HEK293 (cell line): ENCODE results near the gene EPN1.

ENCODE experiments used
- CTCF ChIA-PET: fragments of 350-600 bp; formaldehyde crosslinking; extraction: SDS; loops from one replicate; lab custom pipeline; 2021; ENCODE audit warnings: antibody characterized with exemption; lab: Yijun Ruan, JAX
- POLR2A ChIA-PET: fragments of 300-600 bp; formaldehyde crosslinking; extraction: SDS; loops from one replicate; lab custom pipeline; 2020; ENCODE audit warnings: antibody characterized with exemption, inconsistent platforms; lab: Yijun Ruan, JAX
- H3K27ac ChIP-seq: fragments of 200-500 bp; sonication (Bioruptor generic); 2 replicates; pipeline ENCODE4 v1.5.1; 2014; ENCODE audit warnings: low read depth, low read length, control low read depth, inconsistent platforms; ENCODE audit errors: extremely low read depth
- H3K36me3 ChIP-seq, 2 experiments: fragments of 200-500 bp in 1 of 2; sonication (Bioruptor generic) in 1 of 2; 1 replicate in 1 of 2; 2 replicates in 1 of 2; pipeline ENCODE4 v1.5.1; 2014 to 2017; ENCODE audit warnings: inconsistent platforms in 2 of 2, low read length in 2 of 2; ENCODE audit not compliant: control insufficient read depth in 2 of 2, insufficient read depth in 1 of 2
- H3K4me1 ChIP-seq: fragments of 200-500 bp; sonication (Bioruptor generic); 2 replicates; pipeline ENCODE4 v1.5.1; 2014; ENCODE audit warnings: mild to moderate bottlenecking, low read length, inconsistent platforms; ENCODE audit not compliant: control insufficient read depth, insufficient read depth
- H3K4me3 ChIP-seq: 2 replicates; pipeline ENCODE4 v1.5.1; 2011; ENCODE audit warnings: low read depth, mild to moderate bottlenecking, control low read depth, low read length, moderate library complexity
- H3K9me3 ChIP-seq: fragments of 200-500 bp; sonication (Bioruptor generic); 2 replicates; pipeline ENCODE4 v1.5.1; 2014; ENCODE audit warnings: low read depth, low read length, inconsistent platforms; ENCODE audit not compliant: control insufficient read depth, insufficient read depth
- BCL11A ChIP-seq: fragments of 450-650 bp; formaldehyde crosslinking; IDR thresholded peaks from 2 replicates; pipeline ENCODE4 v1.5.1; 2016; ENCODE audit warnings: low read depth, missing biosample characterization, missing genetic modification characterization
- HIC1 ChIP-seq: fragments of 450-650 bp; formaldehyde crosslinking; IDR thresholded peaks from 2 replicates; pipeline ENCODE4 v1.5.1; 2016; ENCODE audit warnings: missing biosample characterization, missing genetic modification characterization
- HOXA7 ChIP-seq: sonication (generic); formaldehyde crosslinking; IDR thresholded peaks from 2 replicates; pipeline ENCODE4 v1.8.1; 2022; ENCODE audit warnings: missing genetic modification reagents, borderline replicate concordance
- IKZF3 ChIP-seq: fragments of 450-650 bp; IDR thresholded peaks from 2 replicates; pipeline ENCODE4 v1.5.0; 2018; ENCODE audit warnings: missing biosample characterization, mild to moderate bottlenecking, missing genetic modification characterization, moderate library complexity
- MEIS1 ChIP-seq: sonication (generic); formaldehyde crosslinking; IDR thresholded peaks from 2 replicates; pipeline ENCODE4 v1.8.1; 2022; ENCODE audit warnings: missing genetic modification reagents, mild to moderate bottlenecking, borderline replicate concordance
- OSR2 ChIP-seq: fragments of 450-650 bp; formaldehyde crosslinking; IDR thresholded peaks from 2 replicates; pipeline ENCODE4 v1.5.1; 2016; ENCODE audit warnings: missing biosample characterization, missing genetic modification characterization
- SALL2 ChIP-seq: fragments of 450-650 bp; formaldehyde crosslinking; IDR thresholded peaks from 2 replicates; pipeline ENCODE4 v1.5.0; 2017; ENCODE audit warnings: missing biosample characterization, mild to moderate bottlenecking, missing genetic modification characterization, borderline replicate concordance
- ZBTB17 ChIP-seq: fragments of 450-650 bp; formaldehyde crosslinking; IDR thresholded peaks from 2 replicates; pipeline ENCODE4 v1.5.1; 2016; ENCODE audit warnings: missing biosample characterization, missing genetic modification characterization
- ZEB2 ChIP-seq: fragments of 450-650 bp; formaldehyde crosslinking; IDR thresholded peaks from 2 replicates; pipeline ENCODE4 v1.5.1; 2016; ENCODE audit warnings: missing biosample characterization, missing genetic modification characterization
- ZFP37 ChIP-seq: fragments of 450-650 bp; formaldehyde crosslinking; IDR thresholded peaks from 2 replicates; pipeline ENCODE4 v1.5.1; 2016; ENCODE audit warnings: missing biosample characterization, missing genetic modification characterization
- ZNF10 ChIP-seq: fragments of 450-650 bp; formaldehyde crosslinking; IDR thresholded peaks from 2 replicates; pipeline ENCODE4 v1.5.1; 2017; ENCODE audit warnings: missing biosample characterization, missing genetic modification characterization
- ZNF114 ChIP-seq: fragments of 450-650 bp; formaldehyde crosslinking; IDR thresholded peaks from 2 replicates; pipeline ENCODE4 v1.5.0; 2017; ENCODE audit warnings: missing biosample characterization, missing genetic modification characterization
- ZNF169 ChIP-seq: fragments of 450-650 bp; formaldehyde crosslinking; IDR thresholded peaks from 2 replicates; pipeline ENCODE4 v1.5.1; 2016; ENCODE audit warnings: missing biosample characterization, missing genetic modification characterization
- ZNF292 ChIP-seq: fragments of 450-650 bp; formaldehyde crosslinking; IDR thresholded peaks from 2 replicates; pipeline ENCODE4 v1.5.1; 2016; ENCODE audit warnings: low read depth, missing biosample characterization, missing genetic modification characterization, borderline replicate concordance
- ZNF335 ChIP-seq: fragments of 450-650 bp; formaldehyde crosslinking; conservative IDR thresholded peaks from 2 replicates; pipeline ENCODE4 v1.5.1; 2016; ENCODE audit warnings: missing biosample characterization, missing genetic modification characterization
- ZNF366 ChIP-seq: fragments of 450-650 bp; formaldehyde crosslinking; conservative IDR thresholded peaks from 2 replicates; pipeline ENCODE4 v1.5.1; 2016; ENCODE audit warnings: missing biosample characterization, missing genetic modification characterization
- ZNF404 ChIP-seq: fragments of 450-650 bp; formaldehyde crosslinking; IDR thresholded peaks from 2 replicates; pipeline ENCODE4 v1.5.1; 2017; ENCODE audit warnings: missing biosample characterization, missing genetic modification characterization
- ZNF529 ChIP-seq: fragments of 450-650 bp; formaldehyde crosslinking; IDR thresholded peaks from 2 replicates; pipeline ENCODE4 v1.5.1; 2017; ENCODE audit warnings: missing genetic modification characterization, missing biosample characterization; ENCODE audit not compliant: insufficient replicate concordance
- ZNF596 ChIP-seq: fragments of 450-650 bp; IDR thresholded peaks from 2 replicates; pipeline ENCODE4 v1.5.0; 2018; ENCODE audit warnings: missing biosample characterization, mild to moderate bottlenecking, missing genetic modification characterization, moderate library complexity
- ZNF600 ChIP-seq: fragments of 450-650 bp; formaldehyde crosslinking; IDR thresholded peaks from 2 replicates; pipeline ENCODE4 v1.5.1; 2016; ENCODE audit warnings: missing biosample characterization, missing genetic modification characterization
- ZNF830 ChIP-seq: fragments of 450-650 bp; IDR thresholded peaks from 2 replicates; pipeline ENCODE4 v1.5.0; 2018; ENCODE audit warnings: missing biosample characterization, missing genetic modification characterization, low read depth, mild to moderate bottlenecking, moderate library complexity
- ZXDB ChIP-seq: fragments of 450-650 bp; formaldehyde crosslinking; IDR thresholded peaks from 2 replicates; pipeline ENCODE4 v1.5.1; 2016; ENCODE audit warnings: missing biosample characterization, missing genetic modification characterization
- TF ChIP-seq, protein P1 (sequence below): fragments of 450-650 bp; formaldehyde crosslinking; IDR thresholded peaks from 2 replicates; pipeline ENCODE4 v1.5.1; 2016; ENCODE audit warnings: missing biosample characterization, missing genetic modification characterization

The EPN1 gene

GRCh38 chr19:55670280-55671053 lies 4.6 kb upstream of the EPN1 start (continued):
- TF ChIP-seq ZNF366 (tag by site-specific recombination): no peak
- TF ChIP-seq BCL11A (tag by site-specific recombination): peak; percentile 78; the same call in 1 of the 2 replicates
- no peak for TF ChIP-seq HOXA7 (CRISPR knock-in tag)

GRCh38 chr19:55671054-55671378 lies 4.0 kb upstream of the EPN1 start:
- H3K4me3 ChIP-seq: no peak overlapping the region
- TF ChIP-seq ZEB2 (tag by site-specific recombination): no peak
- no peak for TF ChIP-seq ZNF292
- 0 out of 2 replicates have a peak, but pooled peaks have one; percentile 2 for TF ChIP-seq ZNF335
- no peak for TF ChIP-seq ZNF529 (tag by site-specific recombination)
- TF ChIP-seq ZNF10: peak; percentile 96
- TF ChIP-seq ZNF169 (tag by site-specific recombination): no peak
- no peak for TF ChIP-seq ZFP37
- peak; percentile 73 for TF ChIP-seq ZBTB17 (tag by site-specific recombination)
- TF ChIP-seq ZNF114 (tag by site-specific recombination): no peak
- TF ChIP-seq ZNF830: no peak
- TF ChIP-seq MEIS1: no peak
- TF ChIP-seq, protein P1, sequence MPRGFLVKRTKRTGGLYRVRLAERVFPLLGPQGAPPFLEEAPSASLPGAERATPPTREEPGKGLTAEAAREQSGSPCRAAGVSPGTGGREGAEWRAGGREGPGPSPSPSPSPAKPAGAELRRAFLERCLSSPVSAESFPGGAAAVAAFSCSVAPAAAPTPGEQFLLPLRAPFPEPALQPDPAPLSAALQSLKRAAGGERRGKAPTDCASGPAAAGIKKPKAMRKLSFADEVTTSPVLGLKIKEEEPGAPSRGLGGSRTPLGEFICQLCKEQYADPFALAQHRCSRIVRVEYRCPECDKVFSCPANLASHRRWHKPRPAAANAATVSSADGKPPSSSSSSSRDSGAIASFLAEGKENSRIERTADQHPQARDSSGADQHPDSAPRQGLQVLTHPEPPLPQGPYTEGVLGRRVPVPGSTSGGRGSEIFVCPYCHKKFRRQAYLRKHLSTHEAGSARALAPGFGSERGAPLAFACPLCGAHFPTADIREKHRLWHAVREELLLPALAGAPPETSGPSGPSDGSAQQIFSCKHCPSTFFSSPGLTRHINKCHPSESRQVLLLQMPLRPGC (tag by site-specific recombination): no peak
- TF ChIP-seq OSR2 (tag by site-specific recombination): peak; percentile 58
- TF ChIP-seq ZNF600 (tag by site-specific recombination): 0 out of 2 replicates have a peak, but pooled peaks have one; percentile 24
- TF ChIP-seq ZNF404: no peak
- TF ChIP-seq IKZF3 (tag by site-specific recombination): 0 out of 2 replicates have a peak, but pooled peaks have one; percentile 9
- TF ChIP-seq SALL2 (tag by site-specific recombination): no peak
- peaks cover 29 to 64% of the 10 kb centered on the region in 2 experiments; a peak in 2 of 3 replicates for H3K36me3 ChIP-seq
- no peaks in the 10 kb centered on the region for H3K9me3 ChIP-seq
- POLR2A ChIA-PET: interaction anchor here (0.6 to 1.9 kb wide), 10 partner anchors 12 to 1662 kb away, joined by 3 to 21 read pairs (median 5); partner anchors contain the start of genes HSPBP1, U2AF2 and UBE2S
- CTCF ChIA-PET: interaction anchor here (0.5 to 2.5 kb wide), 16 partner anchors 8 to 1694 kb away, joined by 3 to 36 read pairs (median 4); partner anchors contain the start of gene U2AF2
- H3K27ac ChIP-seq: peak overlapping the region; percentile 39; the same call in 1 of the 2 replicates
- peaks cover 12% of the 10 kb centered on the region for H3K4me1 ChIP-seq

DNA sequence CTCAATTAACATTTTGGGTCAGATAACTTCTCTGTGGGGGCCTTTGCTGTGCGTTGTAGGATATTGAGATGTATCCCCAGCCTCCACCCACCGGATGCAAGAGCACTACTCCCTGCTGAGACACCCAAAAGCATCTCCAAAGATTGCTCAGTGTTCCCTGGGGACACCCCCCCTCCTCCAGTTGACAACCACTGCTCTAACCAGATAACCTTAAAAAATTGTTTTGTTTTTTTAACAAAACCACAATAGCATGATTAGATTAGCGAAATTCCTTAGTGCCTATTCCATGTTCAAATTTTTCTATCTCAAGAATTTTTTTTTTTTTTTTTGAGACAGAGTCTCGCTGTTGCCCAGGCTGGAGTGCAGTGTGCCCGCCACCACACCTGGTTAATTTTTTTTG lies 2.6 kb upstream of the EPN1 start:
- no peak for TF ChIP-seq ZNF169 (tag by site-specific recombination)
- TF ChIP-seq HIC1 (tag by site-specific recombination): 0 out of 2 replicates have a peak, but pooled peaks have one; percentile 14
- no peak for TF ChIP-seq ZNF596 (tag by site-specific recombination)
- no peak for TF ChIP-seq ZXDB
- POLR2A ChIA-PET: interaction anchor here (0.7 to 1.6 kb wide), 2 partner anchors 25 to 449 kb away, joined by 4 to 5 read pairs; no protein-coding TSS in a partner anchor
- H3K4me3 ChIP-seq: no peak overlapping the region
- H3K9me3 ChIP-seq: no peaks in the 10 kb centered on the region
- no peak overlapping the region for H3K27ac ChIP-seq
- peaks cover 29 to 59% of the 10 kb centered on the region in 2 experiments; a peak in 2 of 3 replicates for H3K36me3 ChIP-seq
- CTCF ChIA-PET: interaction anchor here (0.6 to 2.5 kb wide), 10 partner anchors 9 to 1759 kb away, joined by 3 to 35 read pairs (median 4); partner anchors contain the start of gene U2AF2
- H3K4me1 ChIP-seq: peaks cover 19% of the 10 kb centered on the region
